Effector CD4-positive, alpha-beta T cell (primary cell): ENCODE results near the gene EDEM2.
"Not testable (repeated sequence)": the region's sequence is repeated elsewhere in the genome, so short reads cannot be mapped to it uniquely, and the experiment has no call there.

Source experiments
- DNase-seq: peaks from one replicate; pipeline ENCODE4 v3.0.0-alpha.2; 2020

The EDEM2 gene

GRCh38 chr20:35122756-35123405, 24.3 kb downstream of the EDEM2 start:
- DNase-seq: no peak

- DNase-seq: no peak
Observed at GRCh38 chr20:35121186-35121585, 25.9 kb downstream of the EDEM2 start.

DNA sequence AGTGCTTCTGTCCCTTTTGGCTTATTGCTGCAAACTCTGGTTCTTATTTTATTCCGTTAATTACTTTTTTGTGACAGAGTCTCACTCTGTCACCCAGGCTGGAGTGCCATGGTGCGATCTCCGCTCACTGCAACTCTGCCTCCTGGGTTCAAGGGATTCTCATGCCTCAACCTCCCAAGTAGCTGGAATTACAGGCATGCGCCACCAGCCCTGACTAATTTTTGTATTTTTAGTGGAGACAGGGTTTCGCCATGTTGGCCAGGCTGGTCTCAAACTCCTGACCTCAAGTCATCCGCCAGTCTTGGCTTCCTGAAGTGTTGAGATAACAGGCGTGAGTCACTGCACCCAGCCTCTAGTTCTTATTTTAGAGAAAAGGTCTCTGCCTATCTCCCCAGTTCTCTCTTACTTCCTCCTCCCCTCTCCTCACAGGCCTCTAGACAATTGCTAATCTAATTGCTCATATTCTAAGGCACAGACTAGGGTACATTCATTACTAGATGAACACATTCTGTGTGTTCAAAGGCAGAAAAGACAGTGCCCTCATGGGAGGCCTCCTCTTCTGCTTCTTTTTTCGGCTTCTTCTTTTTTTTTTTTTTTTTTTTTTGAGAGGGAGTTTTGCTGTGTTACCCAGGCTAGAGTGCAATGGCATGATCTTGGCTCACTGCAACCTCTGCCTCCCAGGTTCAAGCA, 27.0 kb downstream of the EDEM2 start:
- DNase-seq: no peak

DNA sequence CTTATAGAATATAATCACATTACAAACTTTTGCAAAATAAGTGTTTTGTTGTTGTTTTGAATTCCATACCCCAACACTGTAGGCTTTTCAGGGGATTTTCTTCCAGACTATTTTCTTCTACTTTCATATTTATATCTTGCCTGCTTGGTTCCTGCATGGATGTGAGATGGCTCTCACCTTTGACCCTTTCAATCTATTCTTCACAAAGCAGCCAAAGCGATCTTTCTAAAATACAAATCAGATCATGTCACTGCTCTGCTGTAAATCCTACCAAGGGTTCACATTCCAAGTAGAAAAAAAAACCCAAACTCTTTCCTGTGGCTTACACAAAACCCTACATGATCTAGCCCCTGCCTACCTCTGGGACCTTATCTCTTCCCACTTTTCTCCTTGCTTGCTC, 29.5 kb downstream of the EDEM2 start:
- no peak for DNase-seq

DNA sequence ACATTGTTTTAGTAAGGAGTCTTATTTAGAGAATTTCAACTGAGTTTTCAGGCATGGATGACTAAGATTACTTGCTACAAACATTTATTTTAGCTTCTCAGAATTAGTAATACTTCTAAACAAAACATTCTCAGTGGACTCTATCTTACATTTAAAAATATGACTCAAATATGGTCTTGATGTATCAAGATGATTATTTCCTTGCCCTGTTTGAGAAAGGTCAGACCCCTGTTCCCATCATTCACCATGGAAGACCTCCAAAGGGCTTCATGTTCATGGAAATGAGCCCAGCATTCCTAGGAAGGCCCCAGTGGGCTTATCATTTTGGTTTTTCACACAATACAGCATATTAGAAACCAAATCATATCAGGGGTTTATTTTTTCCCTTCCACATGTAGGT, 29.9 kb downstream of the EDEM2 start:
- no peak for DNase-seq

DNA sequence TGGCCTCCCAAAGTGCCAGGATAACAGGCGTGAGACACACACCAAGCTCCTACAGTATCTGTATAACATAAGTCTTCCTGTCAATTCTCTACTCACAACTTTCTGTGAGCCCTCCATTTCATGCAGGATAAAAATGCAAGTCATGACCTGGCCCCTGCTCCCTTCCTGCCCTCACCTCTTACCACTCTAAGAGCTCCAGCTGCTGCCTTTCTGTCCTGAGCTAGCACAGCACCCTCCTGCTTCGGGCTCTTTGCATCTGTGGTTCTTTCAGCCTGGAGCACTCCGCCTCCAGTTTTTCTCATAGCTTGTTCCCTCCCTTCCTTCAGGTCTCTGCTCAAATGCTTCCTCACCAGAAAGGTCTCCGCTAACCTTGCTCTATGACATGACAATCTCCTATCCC, 30.9 kb downstream of the EDEM2 start:
- no peak for DNase-seq

- DNase-seq: no peak
Observed at GRCh38 chr20:35115606-35116005, 31.5 kb downstream of the EDEM2 start.

- DNase-seq: not testable (repeated sequence)
Observed at GRCh38 chr20:35112276-35112675, 34.9 kb downstream of the EDEM2 start.

DNA sequence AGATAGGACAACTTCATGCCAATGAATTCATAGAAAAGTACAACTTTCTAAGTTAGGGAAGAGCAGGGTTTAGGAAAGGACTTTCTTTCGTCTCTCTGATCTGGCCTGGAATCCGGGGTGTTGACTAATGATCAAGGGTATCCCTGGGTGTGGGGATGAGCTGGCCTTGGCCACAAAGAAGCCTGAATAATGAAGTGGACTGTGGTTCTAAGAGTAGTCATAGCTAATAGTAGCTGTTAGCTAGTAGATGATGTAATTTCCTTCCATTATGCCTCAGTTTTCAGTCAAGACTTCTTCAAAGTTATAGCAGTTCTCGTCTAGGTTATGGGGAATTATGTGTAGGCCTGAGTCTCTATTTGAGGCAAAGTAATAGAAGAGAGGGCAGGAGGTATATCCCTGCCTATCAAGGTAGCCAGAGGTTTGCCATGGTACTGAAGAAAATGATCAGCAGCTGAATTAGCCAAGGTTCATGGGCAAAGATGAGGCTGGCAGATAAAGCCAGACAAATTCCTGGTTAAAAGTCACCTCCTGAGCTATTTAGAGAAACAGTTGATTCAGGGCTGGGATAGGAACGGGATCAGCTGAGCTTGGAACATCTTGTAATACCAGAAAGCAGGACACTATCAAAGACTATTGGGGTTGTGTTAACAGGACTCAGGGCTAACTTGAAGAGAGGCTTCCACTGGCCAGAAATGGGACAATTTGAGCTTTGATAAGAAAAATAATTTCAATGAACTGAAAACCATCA, 35.8 kb downstream of the EDEM2 start:
- no peak for DNase-seq

DNA sequence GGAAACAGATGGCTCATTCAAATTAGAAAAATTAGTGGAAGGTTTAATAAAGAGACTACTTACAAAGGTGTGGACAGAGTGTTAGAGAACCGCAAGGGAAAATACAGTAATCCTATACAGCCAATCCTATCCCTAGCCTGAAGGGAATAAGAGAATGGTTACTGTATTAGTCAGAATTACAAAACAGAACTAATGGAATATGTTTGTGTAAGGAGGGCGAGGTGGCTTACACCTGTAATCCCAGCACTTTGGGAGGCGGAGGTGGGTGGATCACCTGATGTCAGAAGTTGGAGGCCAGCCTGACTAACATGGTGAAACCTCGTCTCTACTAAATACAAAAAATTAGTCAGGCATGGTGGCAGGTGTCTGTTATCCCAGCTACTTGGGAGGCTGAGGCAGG, 38.2 kb downstream of the EDEM2 start:
- no peak for DNase-seq

DNA sequence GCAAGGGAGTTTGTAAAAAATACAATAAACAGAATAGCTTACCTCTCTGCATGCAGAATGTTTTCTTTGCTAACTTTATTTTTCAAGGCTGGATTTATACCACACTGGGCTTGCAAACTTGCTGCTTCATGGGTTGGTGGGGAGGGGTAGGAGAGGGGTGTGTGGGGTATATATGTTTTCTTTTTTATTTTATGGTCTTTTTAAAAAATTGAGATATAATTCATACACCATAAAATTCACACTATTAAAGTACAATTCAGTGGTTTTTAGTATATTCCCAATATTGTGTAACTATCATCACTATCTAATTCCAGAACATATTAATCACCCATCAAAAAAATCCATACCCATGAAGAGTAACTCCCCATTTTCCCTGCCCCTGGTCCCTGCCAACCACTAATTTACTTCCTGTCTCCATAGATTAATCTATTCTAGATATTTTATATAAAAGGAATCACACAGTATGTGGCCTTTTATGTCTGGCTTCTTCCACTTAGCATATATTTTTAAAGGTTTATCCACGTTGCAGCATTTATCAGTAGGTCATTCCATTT, 40.2 kb downstream of the EDEM2 start:
- no peak for DNase-seq

GRCh38 chr20:35104685-35105295, 42.3 kb downstream of the EDEM2 start:
- no peak for DNase-seq

- no peak for DNase-seq
Observed at GRCh38 chr20:35101620-35102019, 45.5 kb downstream of the EDEM2 start.

DNA sequence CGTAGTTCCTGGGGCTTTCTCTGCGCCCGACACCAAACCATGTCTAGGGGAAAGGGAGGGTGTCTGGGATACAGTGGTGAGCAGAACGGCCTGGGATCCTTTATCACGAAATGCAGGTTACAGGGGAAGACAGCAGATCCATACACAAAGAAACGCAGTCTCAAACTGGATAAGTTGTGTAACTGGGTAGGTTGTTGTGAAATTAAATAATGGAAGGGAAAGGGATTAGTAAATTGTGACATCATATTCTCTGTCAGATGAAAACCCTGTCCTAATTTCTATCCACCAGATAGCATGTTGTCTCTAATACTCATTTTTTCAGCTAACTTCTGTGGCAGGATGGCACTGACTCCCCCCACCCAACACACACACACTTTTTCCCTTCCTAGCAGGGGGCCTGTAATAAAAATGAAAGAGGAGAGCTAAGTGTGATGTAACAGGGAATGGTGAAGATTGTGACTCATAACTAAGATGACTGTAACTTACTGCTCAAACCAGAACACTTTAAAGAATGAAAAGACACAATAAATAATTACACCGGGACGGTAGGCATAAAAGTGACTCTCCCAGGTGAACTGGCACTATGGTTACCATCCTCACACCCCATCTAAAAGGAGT, 53.8 kb downstream of the EDEM2 start:
- no peak for DNase-seq

- DNase-seq: peak; percentile 82
Observed at GRCh38 chr20:35092524-35093266, 54.4 kb downstream of the EDEM2 start, which contains the start of gene TRPC4AP. TSS of gene TRPC4AP (minus strand) at chr20:35092807. CDS start at chr20:35092781, 26 bp downstream.

DNA sequence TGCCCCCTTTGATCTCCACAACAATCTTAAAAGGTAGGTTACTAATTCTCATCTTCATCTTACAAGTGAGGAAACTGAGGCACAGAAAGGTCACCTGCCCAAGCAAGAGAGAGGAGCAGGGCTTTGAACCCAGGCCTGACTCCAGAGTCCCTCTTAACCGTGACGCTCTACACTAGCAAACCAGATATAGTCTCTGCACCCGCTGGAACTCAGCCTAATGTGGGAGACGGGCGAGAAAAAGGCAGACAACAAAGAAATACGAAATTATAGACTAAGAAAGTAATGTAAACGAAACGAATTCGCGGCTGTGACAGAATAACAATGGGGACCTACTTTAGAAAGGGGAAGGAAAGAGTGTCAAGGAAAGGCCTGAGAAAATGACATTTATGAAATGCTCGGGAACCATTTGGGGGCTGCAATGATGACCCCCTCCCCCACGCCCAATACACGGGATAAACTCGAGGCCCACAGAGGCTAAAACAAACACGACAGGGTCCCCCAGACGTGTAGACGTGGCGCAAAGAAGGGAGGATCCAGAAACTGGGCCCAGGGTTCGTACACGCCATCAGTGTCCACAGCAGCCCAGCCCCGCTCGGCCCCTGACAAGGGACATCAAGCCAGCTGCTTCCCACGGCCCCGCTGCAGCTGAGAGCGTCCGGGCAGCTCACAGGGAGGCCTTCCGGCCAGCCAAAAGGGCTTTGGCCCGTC, 55.2 kb downstream of the EDEM2 start:
- DNase-seq: peak; percentile 7

DNA sequence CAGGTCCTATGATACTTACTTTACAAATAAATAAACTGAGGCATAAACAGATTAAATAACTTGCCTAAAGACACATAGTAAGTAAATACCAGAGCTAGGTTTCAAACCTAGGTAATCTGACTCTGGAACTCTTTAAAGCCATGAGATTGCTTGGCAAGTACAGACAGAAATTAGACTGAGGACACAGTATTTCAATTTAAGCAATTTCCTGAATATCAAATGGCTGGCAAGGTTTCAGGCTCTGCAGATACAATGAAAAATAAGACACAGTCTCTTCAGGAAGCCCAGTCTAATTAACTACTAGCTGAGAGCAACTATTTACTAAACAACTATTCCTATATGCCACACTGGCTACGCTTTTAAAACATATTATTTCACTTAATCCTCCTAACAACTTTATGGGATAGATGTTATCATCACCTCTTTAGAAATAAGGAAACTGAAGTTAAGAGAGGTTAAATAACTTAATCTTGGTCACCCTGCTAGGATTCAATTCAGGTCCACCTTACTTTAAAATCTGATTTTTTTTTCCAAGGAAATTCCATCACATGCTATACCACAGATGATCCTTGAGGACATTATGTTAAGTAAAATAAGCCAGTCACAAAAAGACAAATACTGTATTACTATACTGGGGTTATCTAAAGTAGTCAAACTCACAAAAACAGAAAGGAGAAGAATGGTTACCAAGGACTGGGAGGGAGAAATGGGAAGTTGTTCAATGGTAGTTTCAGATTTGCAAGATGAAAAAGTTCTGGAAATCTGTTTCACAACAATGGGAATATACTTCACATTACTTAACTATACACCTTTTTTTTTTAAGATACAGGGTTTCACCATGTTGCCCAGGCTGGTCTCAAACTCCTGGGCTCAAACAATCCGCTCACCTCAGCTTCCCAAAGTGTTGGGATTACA, 58.6 kb downstream of the EDEM2 start:
- no peak for DNase-seq

DNA sequence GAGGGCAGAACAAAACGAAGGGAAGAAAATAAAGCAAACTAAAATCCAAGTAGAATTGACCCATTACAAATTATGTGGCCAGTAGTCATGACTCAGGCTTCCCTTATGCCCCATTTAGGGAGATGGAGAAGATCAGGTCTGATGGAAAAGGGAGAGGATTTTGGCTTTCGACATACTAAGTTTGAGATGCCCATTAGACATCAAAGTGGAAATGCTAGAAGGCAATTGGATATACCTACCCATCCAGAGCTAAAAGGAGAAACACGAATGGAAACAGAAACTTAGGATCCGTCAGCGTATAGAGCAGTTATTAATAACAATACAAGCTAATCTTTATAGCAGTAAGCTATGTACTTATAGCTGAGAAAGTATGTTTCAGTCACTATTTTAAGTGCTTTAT, 59.3 kb downstream of the EDEM2 start:
- no peak for DNase-seq

- DNase-seq: no peak
Observed at GRCh38 chr20:35087355-35087754, 59.8 kb downstream of the EDEM2 start.
